T1000 (cell line): ENCODE results near the gene HDDC3.
"Not testable (repeated sequence)": the region's sequence is repeated elsewhere in the genome, so short reads cannot be mapped to it uniquely, and the experiment has no call there.

Experiments
- DNase-seq: peaks from one replicate; lab custom pipeline; 2025; ENCODE audit warnings: mixed read lengths; lab: John Stamatoyannopoulos, UW

HDDC3 gene

GRCh38 chr15:90930861-90931574 lies 1.3 kb downstream of the HDDC3 start:
- DNase-seq, result no peak

DNA sequence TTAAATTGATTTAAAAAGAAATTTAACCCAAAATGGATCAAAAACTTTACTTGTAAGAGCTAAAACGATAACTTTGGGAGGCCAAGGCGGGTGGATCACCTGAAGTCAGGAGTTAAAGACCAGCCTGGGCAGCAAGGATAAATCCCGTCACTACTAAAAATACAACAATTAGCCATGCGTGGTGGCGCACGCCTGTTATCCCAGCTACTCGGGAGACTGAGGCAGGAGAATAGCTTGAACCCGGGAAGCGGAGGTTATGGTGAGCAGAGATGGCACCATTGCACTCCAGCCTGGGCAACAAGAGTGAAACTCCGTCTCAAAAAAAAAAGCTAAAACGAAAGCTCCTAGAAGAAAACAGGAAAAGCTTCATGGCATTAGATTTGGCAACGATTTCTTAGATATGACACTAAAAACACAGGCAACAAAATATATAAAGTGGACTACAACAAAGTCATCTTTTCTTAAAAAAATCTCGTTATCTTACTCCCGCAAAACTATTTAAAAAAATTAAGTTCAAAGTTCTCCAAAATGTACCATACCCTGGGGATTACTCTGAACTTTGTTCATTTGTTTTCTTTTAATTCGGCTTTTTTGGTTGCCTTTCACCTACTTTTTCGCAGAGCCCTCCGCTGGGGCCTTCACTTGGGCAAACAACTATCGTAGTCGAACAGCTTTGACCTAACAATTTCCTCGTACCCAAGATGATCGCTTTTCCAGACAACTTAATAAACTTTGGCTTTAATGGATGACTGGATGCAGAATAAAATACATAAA lies 2.9 kb downstream of the HDDC3 start:
- DNase-seq, result no peak

- DNase-seq, result not testable (repeated sequence)
These were observed 4.2 kb downstream of the HDDC3 start for GRCh38 chr15:90928106-90928505.

GRCh38 chr15:90926766-90927165 lies 5.6 kb downstream of the HDDC3 start:
- DNase-seq, result not testable (repeated sequence)

DNA sequence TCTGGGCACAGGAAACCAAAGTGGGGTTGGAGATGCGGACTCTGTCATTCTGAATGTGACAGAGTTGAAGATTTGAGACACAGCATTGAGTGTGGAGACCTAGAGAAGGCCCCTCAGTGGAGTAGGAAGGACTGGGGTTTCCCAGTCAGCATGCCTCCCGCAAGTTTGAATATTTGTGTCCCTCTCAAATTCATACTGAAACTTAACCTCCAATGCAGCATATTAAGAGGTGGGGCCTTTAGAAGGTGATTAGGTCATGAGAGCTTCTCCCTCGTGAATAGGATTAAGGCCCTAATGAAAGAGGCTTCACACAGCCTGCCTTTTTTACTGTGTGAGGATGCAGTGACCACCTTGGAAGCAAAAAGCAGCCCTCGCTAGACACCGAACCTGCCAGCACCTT lies 8.0 kb downstream of the HDDC3 start:
- DNase-seq, result no peak

GRCh38 chr15:90922712-90923322 lies 9.5 kb downstream of the HDDC3 start:
- DNase-seq, result not testable (repeated sequence)

GRCh38 chr15:90921887-90922286 lies 10.5 kb downstream of the HDDC3 start:
- no peak for DNase-seq

- no peak for DNase-seq
These were observed 13.5 kb downstream of the HDDC3 start for GRCh38 chr15:90918835-90919234.

DNA sequence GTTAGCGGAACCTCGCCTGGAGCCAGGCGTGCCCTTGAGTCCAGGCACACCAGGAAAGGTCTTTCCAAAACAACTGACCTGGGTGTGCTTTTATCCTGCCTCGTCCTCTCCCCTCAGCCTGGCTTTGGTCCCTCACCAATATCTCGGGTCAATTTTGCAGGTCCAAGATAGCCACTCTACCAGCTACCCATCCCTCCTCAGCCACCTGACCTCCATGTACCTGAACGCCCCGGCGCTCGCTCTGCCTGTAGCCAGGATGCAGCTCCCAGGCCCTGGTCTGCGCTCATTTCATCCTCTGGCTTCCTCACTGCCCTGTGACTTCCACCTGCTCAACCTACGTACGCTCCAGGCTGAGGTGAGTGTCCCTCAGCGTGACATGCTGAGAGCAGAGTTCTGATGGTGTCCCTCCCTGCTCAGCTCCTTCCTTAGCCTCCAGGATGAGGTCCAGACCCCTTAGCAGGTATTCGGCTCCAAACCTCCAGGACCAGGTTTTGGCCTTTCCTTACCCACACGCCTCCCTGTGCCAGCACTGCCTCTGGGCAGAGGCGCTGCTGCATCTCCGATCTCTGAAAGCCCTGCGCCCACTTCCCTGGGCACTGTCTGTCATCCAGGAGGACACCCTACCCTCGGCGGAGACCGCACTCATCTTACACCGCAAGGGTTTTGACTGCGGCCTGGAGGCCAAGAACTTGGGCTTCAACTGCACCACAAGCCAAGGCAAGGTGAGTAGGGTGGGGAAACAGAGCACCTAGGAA lies 14.1 kb downstream of the HDDC3 start:
- no peak for DNase-seq

DNA sequence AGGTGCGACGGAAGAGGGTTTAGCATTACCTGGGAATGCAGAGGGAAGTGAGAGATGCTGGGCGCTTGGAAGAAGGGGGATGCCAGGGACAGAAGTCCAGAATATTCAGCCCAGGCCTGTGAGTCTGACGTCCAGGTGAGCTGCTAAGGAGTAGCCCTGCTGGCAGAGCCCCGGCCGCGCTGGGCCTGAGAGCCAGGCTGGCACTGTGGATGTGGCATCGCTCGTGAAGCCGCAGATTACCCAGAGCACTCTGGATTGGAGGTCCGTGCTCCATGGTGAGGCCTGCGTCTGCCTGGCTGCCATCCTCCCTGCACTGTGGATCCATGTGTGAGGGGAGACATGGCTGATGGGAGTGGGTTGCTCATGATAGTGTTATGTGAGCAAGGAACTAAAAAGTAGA lies 14.8 kb downstream of the HDDC3 start:
- DNase-seq, result no peak

DNA sequence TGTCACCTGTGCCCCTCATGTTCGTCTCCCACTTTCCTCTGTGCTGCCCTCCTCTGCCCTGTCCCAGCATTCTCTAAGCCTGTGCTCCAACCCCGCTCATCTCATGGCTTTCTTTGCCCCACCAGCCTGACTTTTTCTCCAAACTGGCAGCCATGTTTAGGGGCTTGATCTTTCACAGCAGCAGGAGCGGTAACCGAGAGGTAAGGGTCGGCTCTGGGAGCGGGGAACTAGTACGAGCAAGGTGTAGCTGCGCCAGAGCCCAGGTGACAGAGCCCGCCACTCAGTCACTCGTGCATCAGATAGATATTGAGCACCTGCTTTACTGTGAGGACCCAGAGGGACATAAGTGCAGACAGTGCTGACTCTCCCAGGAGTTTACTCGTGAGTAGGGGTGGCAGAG lies 15.9 kb downstream of the HDDC3 start:
- DNase-seq, result no peak

DNA sequence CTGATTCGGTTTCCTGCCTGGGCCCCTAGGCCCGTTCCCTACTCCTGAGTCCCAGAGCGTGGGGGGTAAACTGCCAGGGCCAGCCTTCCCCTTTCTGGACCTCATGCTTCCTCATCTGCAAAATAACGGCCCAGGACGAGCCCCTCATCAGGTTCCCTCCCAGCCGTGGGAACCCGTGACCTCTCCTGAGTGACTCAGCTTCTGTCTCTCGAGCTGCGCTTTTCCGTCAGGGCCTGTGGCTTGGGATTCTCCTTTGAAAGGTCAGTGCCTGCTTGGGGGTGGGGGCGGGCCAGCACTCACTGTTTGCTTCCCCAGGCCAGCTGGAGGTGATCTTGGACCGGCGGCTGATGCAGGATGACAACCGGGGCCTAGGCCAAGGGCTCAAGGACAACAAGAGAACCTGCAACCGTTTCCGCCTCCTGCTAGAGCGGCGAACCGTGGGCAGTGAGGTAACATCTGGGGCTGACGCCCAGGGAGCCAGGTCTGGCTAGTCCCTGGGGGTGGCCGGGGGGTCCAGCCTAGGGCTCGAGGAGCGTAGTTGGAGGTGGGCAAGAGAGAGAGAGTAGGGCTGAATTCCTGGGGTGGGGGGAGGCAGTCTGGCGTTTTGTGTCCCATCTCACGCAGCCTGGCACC lies 16.4 kb downstream of the HDDC3 start:
- DNase-seq, result no peak

DNA sequence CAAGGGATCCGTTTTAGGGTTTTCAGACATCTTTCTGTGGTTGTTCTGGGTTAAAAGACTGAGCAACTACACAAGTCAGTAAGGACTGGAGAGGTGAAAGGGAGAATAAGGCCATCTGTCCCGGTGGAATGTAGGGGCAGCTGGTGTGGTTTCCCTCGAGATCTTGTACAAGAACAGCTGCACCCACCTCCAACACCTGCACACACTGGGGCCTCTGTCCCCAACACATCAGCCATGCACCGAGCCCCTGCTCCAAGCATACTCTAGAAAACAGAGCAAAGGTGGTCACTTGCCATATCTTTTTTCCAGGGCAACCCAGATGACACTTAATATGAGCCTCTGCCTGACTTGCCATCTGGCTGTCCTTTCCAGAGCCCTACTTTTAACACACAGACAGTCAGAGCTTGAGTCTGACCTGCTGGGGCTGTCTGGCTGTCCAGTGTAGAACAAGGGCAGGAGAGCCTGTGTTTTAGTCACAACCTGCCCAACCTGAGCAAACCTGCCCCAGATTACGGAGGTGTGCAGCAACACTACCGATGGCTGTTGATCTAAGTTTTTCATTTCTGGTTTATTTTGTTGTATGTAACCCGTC lies 17.0 kb downstream of the HDDC3 start:
- no peak for DNase-seq

DNA sequence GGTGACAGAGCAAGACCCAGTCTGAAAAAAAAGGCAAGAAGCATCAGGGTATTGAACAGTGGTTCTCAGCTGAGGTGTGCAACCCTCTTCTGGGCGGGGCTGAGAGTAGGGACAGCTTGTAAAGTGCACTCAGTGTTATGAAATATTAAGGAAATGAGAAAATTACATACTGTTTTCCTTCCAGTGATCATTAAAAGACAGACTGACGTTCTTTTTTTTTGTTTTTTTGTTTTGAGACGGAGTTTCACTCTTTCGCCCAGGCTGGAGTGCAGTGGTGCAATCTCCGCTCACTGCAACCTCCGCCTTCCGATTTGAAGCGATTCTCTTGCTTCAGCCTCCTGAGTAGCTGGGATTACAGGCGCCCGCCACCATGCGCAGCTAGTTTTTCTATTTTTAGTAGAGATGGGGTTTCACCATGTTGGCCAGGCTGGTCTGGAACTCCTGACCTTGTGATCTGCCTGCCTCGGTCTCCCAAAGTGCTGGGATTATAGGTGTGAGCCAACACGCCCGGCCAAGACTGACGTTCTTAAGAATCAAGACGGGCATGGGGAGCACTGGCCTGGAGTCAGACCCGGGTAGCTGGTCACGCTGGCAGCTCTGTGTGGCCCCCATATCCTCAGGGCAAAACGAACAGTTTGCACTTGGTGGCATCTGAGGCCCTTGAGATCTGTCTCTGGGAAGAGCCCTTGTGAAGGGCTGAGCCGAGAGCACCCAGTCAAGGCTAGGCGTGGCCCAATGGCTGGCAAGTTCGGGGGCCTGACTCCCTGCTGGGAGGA lies 17.9 kb downstream of the HDDC3 start:
- no peak for DNase-seq

DNA sequence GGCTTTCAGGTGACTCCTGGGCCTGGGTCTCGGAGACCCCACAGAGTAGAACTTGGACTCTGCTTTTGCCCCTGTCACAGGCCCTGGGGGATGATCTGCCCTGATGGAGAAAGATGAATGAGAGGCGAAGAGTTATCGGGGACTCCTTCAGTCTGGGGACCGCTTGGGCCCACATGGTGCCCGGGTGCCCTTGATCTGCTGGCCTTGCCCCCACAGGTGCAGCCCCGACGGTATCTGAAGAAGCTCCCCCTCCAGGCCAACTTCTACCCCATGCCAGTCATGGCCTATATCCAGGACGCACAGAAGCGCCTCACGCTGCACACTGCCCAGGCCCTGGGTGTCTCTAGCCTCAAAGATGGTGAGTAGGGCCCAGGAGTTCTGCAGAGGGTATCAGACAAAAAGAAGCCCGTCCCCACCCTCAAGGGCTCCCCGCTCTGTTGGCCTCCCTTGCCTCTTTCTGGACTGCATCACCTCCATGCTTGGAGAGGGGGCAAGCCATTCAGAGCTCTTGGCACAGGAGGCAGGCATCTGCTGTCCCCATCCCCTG lies 18.9 kb downstream of the HDDC3 start:
- DNase-seq, result no peak

DNA sequence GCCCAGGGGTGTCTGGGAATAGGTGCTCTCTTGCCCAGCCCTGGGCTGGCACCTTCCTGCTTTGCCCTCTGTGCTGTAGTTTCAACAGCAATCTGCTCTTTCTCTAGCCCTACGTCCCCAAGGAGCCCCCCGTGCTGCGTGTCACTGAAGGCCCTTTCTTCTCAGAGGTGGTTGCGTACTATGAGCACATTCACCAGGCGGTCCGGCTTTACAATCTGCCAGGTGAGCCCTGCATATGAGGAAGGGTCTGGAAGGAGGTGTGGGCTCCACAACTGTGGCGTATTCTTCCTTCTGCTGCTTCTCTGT lies 19.6 kb downstream of the HDDC3 start:
- no peak for DNase-seq

GRCh38 chr15:90911906-90912769 lies 20.2 kb downstream of the HDDC3 start:
- no peak for DNase-seq

GRCh38 chr15:90911302-90911623 lies 21.1 kb downstream of the HDDC3 start:
- DNase-seq, result no peak

DNA sequence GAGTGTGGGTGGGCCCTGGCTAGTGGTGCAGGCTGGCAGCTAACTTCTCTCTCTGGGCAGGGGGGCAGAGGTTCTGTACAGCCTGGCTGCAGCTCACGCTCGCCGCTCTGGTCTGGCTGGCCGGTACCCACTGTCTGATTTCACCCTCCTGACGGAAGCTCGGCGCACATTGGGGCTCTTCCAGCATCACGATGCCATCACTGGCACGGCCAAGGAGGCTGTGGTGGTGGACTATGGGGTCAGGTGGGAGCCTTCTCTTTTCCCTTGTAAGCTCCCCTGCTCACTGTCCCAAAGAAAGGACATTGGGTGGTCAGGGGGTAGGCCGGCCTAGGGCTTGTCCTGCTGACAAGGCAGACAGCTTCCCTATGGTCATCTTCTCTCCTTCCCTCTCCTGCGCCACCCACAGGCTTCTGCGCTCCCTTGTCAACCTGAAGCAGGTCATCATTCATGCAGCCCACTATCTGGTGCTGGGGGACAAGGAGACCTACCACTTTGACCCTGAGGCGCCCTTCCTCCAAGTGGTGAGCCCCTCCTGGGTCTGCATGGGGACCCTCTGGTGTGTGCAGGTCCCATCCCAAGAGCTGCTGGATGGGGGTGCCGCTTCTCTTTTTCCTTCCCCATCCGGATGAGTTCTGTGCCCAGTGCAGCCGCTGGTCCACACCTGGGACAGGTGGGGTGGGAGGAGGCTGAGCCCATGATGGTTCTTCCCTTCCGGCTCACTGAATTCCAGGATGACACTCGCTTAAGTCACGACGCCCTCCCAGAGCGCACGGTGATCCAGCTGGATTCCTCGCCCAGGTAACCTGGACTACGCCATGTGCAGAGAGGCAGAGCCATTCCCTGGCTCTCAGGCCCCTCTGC lies 21.7 kb downstream of the HDDC3 start:
- no peak for DNase-seq
